Measurements from ENCODE around the gene OTOG.

OTOG gene

GRCh38 chr11:17522655-17523054, 24.4 kb upstream of the OTOG start:
- no peak overlapping the region for H3K4me3 ChIP-seq (replicated peaks; ENCODE audit: insufficient read depth, low read length)
- peaks cover 2% of the 10 kb centered on the region for H3K27me3 ChIP-seq (ENCODE audit: insufficient read depth, poor library complexity, severe bottlenecking)
- TF ChIP-seq, protein P1, sequence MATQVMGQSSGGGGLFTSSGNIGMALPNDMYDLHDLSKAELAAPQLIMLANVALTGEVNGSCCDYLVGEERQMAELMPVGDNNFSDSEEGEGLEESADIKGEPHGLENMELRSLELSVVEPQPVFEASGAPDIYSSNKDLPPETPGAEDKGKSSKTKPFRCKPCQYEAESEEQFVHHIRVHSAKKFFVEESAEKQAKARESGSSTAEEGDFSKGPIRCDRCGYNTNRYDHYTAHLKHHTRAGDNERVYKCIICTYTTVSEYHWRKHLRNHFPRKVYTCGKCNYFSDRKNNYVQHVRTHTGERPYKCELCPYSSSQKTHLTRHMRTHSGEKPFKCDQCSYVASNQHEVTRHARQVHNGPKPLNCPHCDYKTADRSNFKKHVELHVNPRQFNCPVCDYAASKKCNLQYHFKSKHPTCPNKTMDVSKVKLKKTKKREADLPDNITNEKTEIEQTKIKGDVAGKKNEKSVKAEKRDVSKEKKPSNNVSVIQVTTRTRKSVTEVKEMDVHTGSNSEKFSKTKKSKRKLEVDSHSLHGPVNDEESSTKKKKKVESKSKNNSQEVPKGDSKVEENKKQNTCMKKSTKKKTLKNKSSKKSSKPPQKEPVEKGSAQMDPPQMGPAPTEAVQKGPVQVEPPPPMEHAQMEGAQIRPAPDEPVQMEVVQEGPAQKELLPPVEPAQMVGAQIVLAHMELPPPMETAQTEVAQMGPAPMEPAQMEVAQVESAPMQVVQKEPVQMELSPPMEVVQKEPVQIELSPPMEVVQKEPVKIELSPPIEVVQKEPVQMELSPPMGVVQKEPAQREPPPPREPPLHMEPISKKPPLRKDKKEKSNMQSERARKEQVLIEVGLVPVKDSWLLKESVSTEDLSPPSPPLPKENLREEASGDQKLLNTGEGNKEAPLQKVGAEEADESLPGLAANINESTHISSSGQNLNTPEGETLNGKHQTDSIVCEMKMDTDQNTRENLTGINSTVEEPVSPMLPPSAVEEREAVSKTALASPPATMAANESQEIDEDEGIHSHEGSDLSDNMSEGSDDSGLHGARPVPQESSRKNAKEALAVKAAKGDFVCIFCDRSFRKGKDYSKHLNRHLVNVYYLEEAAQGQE (IDR thresholded peaks at IDR 0.05; ENCODE audit: insufficient replicate concordance, low read depth) = no peak
- no peak for TF ChIP-seq POLR2AphosphoS5 (IDR thresholded peaks at IDR 0.05; ENCODE audit: low read depth)
- no peak for TF ChIP-seq GABPA (IDR thresholded peaks at IDR 0.05; ENCODE audit: low read depth)
- TF ChIP-seq, protein P2, sequence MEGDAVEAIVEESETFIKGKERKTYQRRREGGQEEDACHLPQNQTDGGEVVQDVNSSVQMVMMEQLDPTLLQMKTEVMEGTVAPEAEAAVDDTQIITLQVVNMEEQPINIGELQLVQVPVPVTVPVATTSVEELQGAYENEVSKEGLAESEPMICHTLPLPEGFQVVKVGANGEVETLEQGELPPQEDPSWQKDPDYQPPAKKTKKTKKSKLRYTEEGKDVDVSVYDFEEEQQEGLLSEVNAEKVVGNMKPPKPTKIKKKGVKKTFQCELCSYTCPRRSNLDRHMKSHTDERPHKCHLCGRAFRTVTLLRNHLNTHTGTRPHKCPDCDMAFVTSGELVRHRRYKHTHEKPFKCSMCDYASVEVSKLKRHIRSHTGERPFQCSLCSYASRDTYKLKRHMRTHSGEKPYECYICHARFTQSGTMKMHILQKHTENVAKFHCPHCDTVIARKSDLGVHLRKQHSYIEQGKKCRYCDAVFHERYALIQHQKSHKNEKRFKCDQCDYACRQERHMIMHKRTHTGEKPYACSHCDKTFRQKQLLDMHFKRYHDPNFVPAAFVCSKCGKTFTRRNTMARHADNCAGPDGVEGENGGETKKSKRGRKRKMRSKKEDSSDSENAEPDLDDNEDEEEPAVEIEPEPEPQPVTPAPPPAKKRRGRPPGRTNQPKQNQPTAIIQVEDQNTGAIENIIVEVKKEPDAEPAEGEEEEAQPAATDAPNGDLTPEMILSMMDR (IDR thresholded peaks at IDR 0.05; ENCODE audit: insufficient read depth, low read length) = no peak
- TF ChIP-seq SPI1 (IDR thresholded peaks at IDR 0.05; ENCODE audit: borderline replicate concordance, low read depth) = no peak
- H3K27ac ChIP-seq (replicated peaks) = no peak overlapping the region
- no peak for DNase-seq (ENCODE audit: low read depth in 1 of 2, low spot score in 1 of 2)

DNA sequence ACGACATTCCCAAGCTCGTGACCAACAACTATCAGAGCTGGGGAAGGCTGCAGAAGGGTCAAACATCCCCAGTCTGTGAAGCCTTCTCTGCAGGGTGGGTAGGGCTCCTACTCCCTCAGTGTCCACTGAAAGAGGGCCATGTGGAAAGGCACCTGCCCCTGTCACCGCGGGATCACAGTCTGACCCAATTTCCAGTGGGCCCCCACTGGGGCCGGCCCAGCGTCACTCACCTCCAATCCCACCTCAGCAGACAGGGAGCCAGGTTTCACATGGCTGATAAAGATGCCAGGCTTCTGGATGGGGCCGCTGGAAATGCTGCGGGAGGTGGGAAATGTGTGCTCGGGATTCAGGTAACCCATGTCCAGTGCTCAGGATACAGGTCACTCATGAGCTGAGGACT, 22.8 kb upstream of the OTOG start:
- Histone ChIP-seq H3K27me3 (ENCODE audit: insufficient read depth, poor library complexity, severe bottlenecking) (peaks cover 2% of the 10 kb centered on the region), H3K27ac (replicated peaks) (no peak overlapping the region), H3K4me3 (replicated peaks; ENCODE audit: insufficient read depth, low read length) (no peak overlapping the region)
- DNase-seq (ENCODE audit: low read depth in 1 of 2, low spot score in 1 of 2) = no peak
- TF ChIP-seq POLR2AphosphoS5 (IDR thresholded peaks at IDR 0.05; ENCODE audit: low read depth) (no peak), SPI1 (IDR thresholded peaks at IDR 0.05; ENCODE audit: borderline replicate concordance, low read depth) (no peak), GABPA (IDR thresholded peaks at IDR 0.05; ENCODE audit: low read depth) (no peak)
- TF ChIP-seq, protein P2 (IDR thresholded peaks at IDR 0.05; ENCODE audit: insufficient read depth, low read length) = no peak
- TF ChIP-seq, protein P1 (IDR thresholded peaks at IDR 0.05; ENCODE audit: insufficient replicate concordance, low read depth) = no peak

GRCh38 chr11:17525570-17525969, 21.5 kb upstream of the OTOG start:
- TF ChIP-seq, protein P2 (IDR thresholded peaks at IDR 0.05; ENCODE audit: insufficient read depth, low read length) = no peak
- no peak overlapping the region for H3K4me3 ChIP-seq (replicated peaks; ENCODE audit: insufficient read depth, low read length)
- H3K27ac ChIP-seq (replicated peaks) = no peak overlapping the region
- peaks cover 2% of the 10 kb centered on the region for H3K27me3 ChIP-seq (ENCODE audit: insufficient read depth, poor library complexity, severe bottlenecking)
- no peak for DNase-seq (ENCODE audit: low read depth in 1 of 2, low spot score in 1 of 2)

DNA sequence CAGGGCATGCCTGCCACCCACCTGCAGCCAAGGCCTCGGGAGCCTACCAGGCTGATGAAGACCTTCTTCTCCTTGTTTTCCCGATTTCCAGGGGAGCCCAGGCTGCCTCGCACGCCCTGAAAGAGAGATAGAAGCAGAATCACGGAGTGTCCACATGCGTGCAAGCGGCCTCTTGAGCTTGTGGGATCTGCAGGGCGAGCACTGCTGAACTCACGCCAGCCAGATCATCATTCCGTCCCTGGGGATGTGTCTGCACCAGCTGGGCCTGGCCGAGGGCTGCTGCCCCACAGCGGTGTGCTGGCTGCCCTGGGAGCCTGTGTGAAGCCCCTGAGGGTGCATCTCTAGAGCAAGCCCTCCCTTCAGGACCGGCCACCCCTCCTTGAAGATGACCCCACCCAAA, 20.7 kb upstream of the OTOG start:
- Histone ChIP-seq H3K27me3 (ENCODE audit: insufficient read depth, poor library complexity, severe bottlenecking) (peaks cover 2% of the 10 kb centered on the region), H3K4me3 (replicated peaks; ENCODE audit: insufficient read depth, low read length) (no peak overlapping the region), H3K27ac (replicated peaks) (no peak overlapping the region)
- DNase-seq (ENCODE audit: low read depth in 1 of 2, low spot score in 1 of 2) = no peak
- TF ChIP-seq, protein P1 (IDR thresholded peaks at IDR 0.05; ENCODE audit: insufficient replicate concordance, low read depth) = no peak
- no peak for TF ChIP-seq POLR2AphosphoS5 (IDR thresholded peaks at IDR 0.05; ENCODE audit: low read depth)

All from HL-60 (cell line).